Stomach (tissue), 4 donors: Measurements from ENCODE around the gene TRAM2.

Source experiments
- EP300 ChIP-seq: sonication (generic); formaldehyde crosslinking; IDR thresholded peaks from one replicate; pipeline ENCODE4 v1.6.1; 2017; ENCODE audit warnings: antibody characterized with exemption
- POLR2A ChIP-seq, 4 donors: fragments of 450-650 bp; IDR thresholded peaks; one replicate each; pipeline ENCODE4 v1.6.1; 2016; ENCODE audit warnings: antibody characterized with exemption in 4 of 4, control low read depth in 2 of 4, mild to moderate bottlenecking in 1 of 4, moderate library complexity in 1 of 4
- POLR2AphosphoS5 ChIP-seq, 3 donors: sonication (generic); formaldehyde crosslinking; IDR thresholded peaks; one replicate each; pipeline ENCODE4 v1.6.1; 2016; ENCODE audit warnings: antibody characterized with exemption in 3 of 3

DNA sequence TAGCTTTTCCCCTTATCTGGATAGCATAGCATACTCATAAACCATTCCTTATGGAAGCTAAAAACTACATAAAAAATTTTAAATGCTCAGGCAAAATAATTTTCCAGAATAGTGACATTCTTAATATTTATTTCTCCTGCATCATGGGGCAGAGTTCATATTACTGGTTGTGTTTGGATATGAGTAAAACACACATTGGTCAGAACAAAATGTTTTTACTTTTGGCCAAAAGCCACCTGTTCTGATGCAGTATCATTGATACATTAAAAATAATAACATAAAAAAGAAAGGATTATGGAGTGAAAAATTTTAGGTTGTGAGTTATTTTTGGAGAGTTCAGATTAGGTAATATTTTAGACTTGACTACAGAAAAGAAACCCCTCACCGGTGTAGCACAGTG, 33.6 kb downstream of the TRAM2 start:
- TF ChIP-seq POLR2A (IDR thresholded peaks at IDR 0.05) (no peak), POLR2AphosphoS5 (IDR thresholded peaks at IDR 0.05) (no peak), EP300 (no peak)
